Skeletal muscle satellite cell (primary cell): Measurements from ENCODE around the gene OPCML.

Experiments used
- H3K27me3 ChIP-seq: 2 replicates; pipeline ENCODE4 v1.7.0; 2013; ENCODE audit warnings: low read length; ENCODE audit not compliant: control insufficient read depth, insufficient read depth
- H3K36me3 ChIP-seq: 2 replicates; pipeline ENCODE4 v1.7.0; 2013; ENCODE audit warnings: mild to moderate bottlenecking, control low read depth, low read length; ENCODE audit not compliant: insufficient read depth
- H3K4me1 ChIP-seq: 2 replicates; pipeline ENCODE4 v1.7.0; 2013; ENCODE audit warnings: low read length; ENCODE audit not compliant: control insufficient read depth, insufficient read depth
- H3K4me2 ChIP-seq: 2 replicates; pipeline ENCODE4 v1.7.0; 2013; ENCODE audit warnings: mild to moderate bottlenecking, low read length
- H3K4me3 ChIP-seq: 2 replicates; pipeline ENCODE4 v1.7.0; 2013; ENCODE audit warnings: low read length
- H3K9ac ChIP-seq: 2 replicates; pipeline ENCODE4 v1.7.0; 2013; ENCODE audit warnings: mild to moderate bottlenecking, low read depth, low read length, moderate library complexity
- H3K9me3 ChIP-seq: replicated peaks from 2 replicates; pipeline ENCODE4 v1.7.0; 2013; ENCODE audit warnings: mild to moderate bottlenecking, control low read depth, low read length

OPCML gene

GRCh38 chr11:132601875-132602274, 930.4 kb downstream of the OPCML start:
- no peak overlapping the region for H3K4me2 ChIP-seq
- no peaks in the 10 kb centered on the region for H3K27me3 ChIP-seq
- H3K9ac ChIP-seq: no peak overlapping the region
- H3K36me3 ChIP-seq: no peaks in the 10 kb centered on the region
- H3K4me3 ChIP-seq: no peak overlapping the region
- H3K4me1 ChIP-seq: peaks cover 14% of the 10 kb centered on the region
- H3K9me3 ChIP-seq: no peaks in the 10 kb centered on the region

- no peaks in the 10 kb centered on the region for H3K9me3 ChIP-seq
- H3K4me1 ChIP-seq: no peaks in the 10 kb centered on the region
- H3K36me3 ChIP-seq: no peaks in the 10 kb centered on the region
- H3K4me2 ChIP-seq: no peak overlapping the region
- no peaks in the 10 kb centered on the region for H3K27me3 ChIP-seq
- H3K4me3 ChIP-seq: no peak overlapping the region
- no peak overlapping the region for H3K9ac ChIP-seq
Measured at GRCh38 chr11:132595711-132596134, 936.6 kb downstream of the OPCML start.

GRCh38 chr11:132595246-132595645, 937.1 kb downstream of the OPCML start:
- Histone ChIP-seq H3K4me2 (no peak overlapping the region), H3K9me3 (no peaks in the 10 kb centered on the region), H3K4me1 (no peaks in the 10 kb centered on the region), H3K9ac (no peak overlapping the region), H3K36me3 (no peaks in the 10 kb centered on the region), H3K27me3 (no peaks in the 10 kb centered on the region), H3K4me3 (no peak overlapping the region)

- H3K27me3 ChIP-seq: no peaks in the 10 kb centered on the region
- no peak overlapping the region for H3K4me3 ChIP-seq
- no peak overlapping the region for H3K9ac ChIP-seq
- no peaks in the 10 kb centered on the region for H3K9me3 ChIP-seq
- no peaks in the 10 kb centered on the region for H3K4me1 ChIP-seq
- H3K4me2 ChIP-seq: no peak overlapping the region
- no peaks in the 10 kb centered on the region for H3K36me3 ChIP-seq
Measured at GRCh38 chr11:132590986-132591385, 941.3 kb downstream of the OPCML start.

DNA sequence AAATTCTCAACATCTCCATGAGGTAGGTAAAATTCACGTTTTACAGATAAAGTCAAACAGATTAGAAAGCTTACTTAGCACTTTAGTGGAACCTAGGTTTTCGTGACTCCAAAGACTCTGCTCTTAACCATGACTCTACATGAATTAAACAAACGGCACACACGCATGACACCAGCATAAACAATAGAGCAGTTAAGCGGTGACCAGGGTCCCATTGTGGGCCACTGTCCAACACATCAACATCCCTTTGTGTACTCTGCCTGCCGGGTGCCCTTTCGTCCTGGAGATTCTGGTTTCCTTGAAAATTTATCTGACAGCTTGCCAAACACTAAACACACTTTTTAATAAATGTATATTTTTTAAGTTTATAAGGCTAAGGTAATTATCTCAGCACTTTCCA, 941.7 kb downstream of the OPCML start:
- no peaks in the 10 kb centered on the region for H3K27me3 ChIP-seq
- no peaks in the 10 kb centered on the region for H3K36me3 ChIP-seq
- H3K4me2 ChIP-seq: no peak overlapping the region

GRCh38 chr11:132589791-132590190, 942.5 kb downstream of the OPCML start:
- Histone ChIP-seq H3K27me3 (no peaks in the 10 kb centered on the region), H3K36me3 (no peaks in the 10 kb centered on the region), H3K9me3 (no peaks in the 10 kb centered on the region), H3K4me3 (no peak overlapping the region), H3K4me2 (no peak overlapping the region), H3K9ac (no peak overlapping the region), H3K4me1 (no peaks in the 10 kb centered on the region)

More for the DNA sequence above, 941.7 kb downstream of the OPCML start:
- H3K9ac ChIP-seq: no peak overlapping the region
- H3K4me3 ChIP-seq: no peak overlapping the region
- H3K4me1 ChIP-seq: no peaks in the 10 kb centered on the region
- H3K9me3 ChIP-seq: no peaks in the 10 kb centered on the region

- Histone ChIP-seq H3K36me3 (no peaks in the 10 kb centered on the region), H3K27me3 (no peaks in the 10 kb centered on the region), H3K9me3 (no peaks in the 10 kb centered on the region), H3K4me1 (no peaks in the 10 kb centered on the region), H3K4me2 (no peak overlapping the region), H3K9ac (no peak overlapping the region), H3K4me3 (no peak overlapping the region)
Measured at GRCh38 chr11:132588366-132588765, 943.9 kb downstream of the OPCML start.

- no peaks in the 10 kb centered on the region for H3K27me3 ChIP-seq
- no peaks in the 10 kb centered on the region for H3K9me3 ChIP-seq
- H3K4me1 ChIP-seq: no peaks in the 10 kb centered on the region
- H3K4me2 ChIP-seq: no peak overlapping the region
- no peak overlapping the region for H3K4me3 ChIP-seq
- H3K9ac ChIP-seq: no peak overlapping the region
- no peaks in the 10 kb centered on the region for H3K36me3 ChIP-seq
Measured at GRCh38 chr11:132587716-132588115, 944.6 kb downstream of the OPCML start.

- no peaks in the 10 kb centered on the region for H3K27me3 ChIP-seq
Measured at GRCh38 chr11:132586801-132587200, 945.5 kb downstream of the OPCML start.

GRCh38 chr11:132579634-132580327, 952.5 kb downstream of the OPCML start:
- Histone ChIP-seq H3K9ac (no peak overlapping the region), H3K9me3 (no peaks in the 10 kb centered on the region), H3K4me2 (no peak overlapping the region), H3K4me1 (peaks cover 10% of the 10 kb centered on the region), H3K27me3 (no peaks in the 10 kb centered on the region), H3K4me3 (no peak overlapping the region), H3K36me3 (no peaks in the 10 kb centered on the region)

More at GRCh38 chr11:132586801-132587200, 945.5 kb downstream of the OPCML start:
- Histone ChIP-seq H3K36me3 (no peaks in the 10 kb centered on the region), H3K9me3 (no peaks in the 10 kb centered on the region), H3K4me2 (no peak overlapping the region), H3K4me3 (no peak overlapping the region), H3K4me1 (no peaks in the 10 kb centered on the region), H3K9ac (no peak overlapping the region)

- Histone ChIP-seq H3K9ac (no peak overlapping the region), H3K4me2 (no peak overlapping the region), H3K27me3 (no peaks in the 10 kb centered on the region), H3K4me1 (peaks cover 10% of the 10 kb centered on the region), H3K4me3 (no peak overlapping the region), H3K36me3 (no peaks in the 10 kb centered on the region), H3K9me3 (no peaks in the 10 kb centered on the region)
Measured at GRCh38 chr11:132579136-132579535, 953.2 kb downstream of the OPCML start.

GRCh38 chr11:132578580-132578979, 953.7 kb downstream of the OPCML start:
- no peak overlapping the region for H3K4me3 ChIP-seq
- H3K27me3 ChIP-seq: no peaks in the 10 kb centered on the region
- H3K9ac ChIP-seq: no peak overlapping the region
- H3K4me1 ChIP-seq: peaks cover 10% of the 10 kb centered on the region
- no peaks in the 10 kb centered on the region for H3K36me3 ChIP-seq
- no peak overlapping the region for H3K4me2 ChIP-seq
- H3K9me3 ChIP-seq: no peaks in the 10 kb centered on the region
